Medulla oblongata (tissue), 1 donor: Measurements from ENCODE around the gene CROCC.

Experiments used
- DNase-seq: peaks from one replicate; pipeline ENCODE4 v3.0.0-alpha.2; 2015; ENCODE audit errors: extremely low spot score

The CROCC gene

DNA sequence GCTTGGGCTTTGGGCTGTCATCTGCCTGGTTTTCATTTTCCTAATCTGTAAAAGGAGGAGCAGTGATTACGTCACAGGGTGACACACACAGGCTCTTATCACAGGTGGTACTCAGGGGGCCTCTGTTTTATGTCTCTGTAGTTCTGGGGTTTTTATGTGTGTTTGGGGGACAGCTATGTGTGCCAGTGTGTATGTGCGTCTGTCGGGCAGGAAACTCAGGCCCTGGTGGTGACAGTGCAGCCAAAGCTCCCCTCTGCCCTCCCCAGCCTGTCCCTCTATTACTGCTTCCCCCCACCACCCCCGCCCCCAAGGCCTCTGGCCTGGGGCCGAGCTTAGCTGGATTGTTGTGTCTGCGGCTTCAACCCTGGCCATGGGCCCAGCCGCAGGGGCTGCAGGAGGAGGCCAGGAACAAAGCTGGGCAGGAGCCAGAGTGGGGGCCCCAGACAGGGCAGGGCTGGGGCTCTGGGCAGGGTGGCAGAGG is 45.4 kb downstream of the CROCC start:
- DNase-seq: peak; percentile 59

DNA sequence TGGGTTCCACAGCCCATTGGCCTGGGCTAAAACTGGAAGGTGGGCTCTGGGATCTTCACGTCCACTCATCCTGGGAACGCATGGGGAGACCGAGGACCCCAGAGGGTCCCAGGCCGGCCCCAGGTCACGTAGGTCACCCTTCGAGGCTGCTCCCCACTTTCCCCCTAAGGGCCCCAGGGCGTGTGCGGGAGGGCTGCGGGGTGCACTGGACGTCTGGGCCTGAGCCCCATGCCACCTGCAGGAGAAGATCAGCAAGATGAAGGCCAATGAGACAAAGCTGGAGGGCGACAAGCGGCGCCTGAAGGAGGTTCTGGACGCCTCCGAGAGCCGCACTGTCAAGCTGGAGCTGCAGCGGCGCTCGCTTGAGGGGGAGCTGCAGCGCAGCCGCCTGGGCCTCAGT is 46.2 kb downstream of the CROCC start:
- DNase-seq: no peak

DNA sequence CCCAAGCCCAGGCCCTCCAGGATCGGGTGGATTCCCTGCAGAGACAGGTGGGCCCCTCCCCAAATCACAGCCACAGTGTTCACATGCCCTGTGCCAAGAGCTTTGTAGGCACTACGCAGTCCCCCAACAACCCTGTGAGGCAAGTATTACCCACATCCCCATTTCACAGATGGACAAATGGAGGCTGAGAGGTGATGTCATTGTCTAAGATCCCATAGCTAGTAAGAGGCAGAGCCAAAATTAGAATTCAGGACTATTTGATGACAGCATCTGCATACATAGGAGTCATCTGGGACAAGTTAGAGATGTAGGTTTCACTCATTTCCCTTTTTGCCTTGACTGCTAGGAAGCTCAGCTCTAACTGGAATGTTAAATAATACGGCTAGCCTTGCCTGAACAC is 46.6 kb downstream of the CROCC start:
- no peak for DNase-seq

DNA sequence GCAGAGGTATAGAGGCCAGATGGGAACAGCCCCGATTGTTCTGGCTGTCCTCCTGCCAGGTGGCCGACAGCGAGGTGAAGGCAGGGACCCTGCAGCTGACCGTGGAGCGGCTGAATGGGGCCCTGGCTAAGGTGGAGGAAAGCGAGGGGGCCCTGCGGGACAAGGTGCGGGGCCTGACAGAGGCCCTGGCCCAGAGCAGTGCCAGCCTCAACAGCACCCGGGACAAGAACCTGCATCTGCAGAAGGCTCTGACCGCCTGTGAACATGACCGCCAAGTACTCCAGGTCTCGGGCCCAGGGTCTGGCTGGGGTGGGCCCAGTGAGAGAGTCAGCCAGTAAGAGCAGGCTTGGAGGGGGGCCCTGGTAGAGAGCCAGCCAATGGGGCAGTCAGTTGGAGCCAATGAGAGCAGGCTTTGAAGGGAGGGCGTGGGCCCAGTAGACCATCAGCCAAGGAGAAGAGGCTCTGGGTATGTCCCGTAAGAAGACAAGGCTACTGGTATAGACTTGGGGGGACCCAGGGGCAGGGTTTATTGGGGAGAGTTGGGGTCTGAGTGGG is 47.4 kb downstream of the CROCC start:
- no peak for DNase-seq

DNA sequence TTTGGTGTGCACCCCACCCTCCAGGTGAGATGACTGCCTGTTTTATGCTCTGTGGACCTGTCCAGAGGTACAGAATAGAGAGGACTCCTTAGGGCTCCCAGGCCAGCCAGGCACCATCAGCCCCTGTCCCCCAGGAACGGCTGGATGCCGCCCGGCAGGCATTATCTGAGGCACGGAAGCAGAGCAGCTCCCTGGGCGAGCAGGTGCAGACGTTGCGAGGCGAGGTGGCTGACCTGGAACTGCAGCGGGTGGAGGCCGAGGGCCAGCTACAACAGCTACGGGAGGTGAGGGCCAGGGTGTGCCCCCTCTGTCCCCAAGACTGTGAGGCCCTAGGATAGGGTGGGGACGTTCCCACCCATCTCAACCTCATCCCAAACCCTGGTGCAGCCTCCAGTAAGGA is 47.9 kb downstream of the CROCC start:
- DNase-seq: no peak

DNA sequence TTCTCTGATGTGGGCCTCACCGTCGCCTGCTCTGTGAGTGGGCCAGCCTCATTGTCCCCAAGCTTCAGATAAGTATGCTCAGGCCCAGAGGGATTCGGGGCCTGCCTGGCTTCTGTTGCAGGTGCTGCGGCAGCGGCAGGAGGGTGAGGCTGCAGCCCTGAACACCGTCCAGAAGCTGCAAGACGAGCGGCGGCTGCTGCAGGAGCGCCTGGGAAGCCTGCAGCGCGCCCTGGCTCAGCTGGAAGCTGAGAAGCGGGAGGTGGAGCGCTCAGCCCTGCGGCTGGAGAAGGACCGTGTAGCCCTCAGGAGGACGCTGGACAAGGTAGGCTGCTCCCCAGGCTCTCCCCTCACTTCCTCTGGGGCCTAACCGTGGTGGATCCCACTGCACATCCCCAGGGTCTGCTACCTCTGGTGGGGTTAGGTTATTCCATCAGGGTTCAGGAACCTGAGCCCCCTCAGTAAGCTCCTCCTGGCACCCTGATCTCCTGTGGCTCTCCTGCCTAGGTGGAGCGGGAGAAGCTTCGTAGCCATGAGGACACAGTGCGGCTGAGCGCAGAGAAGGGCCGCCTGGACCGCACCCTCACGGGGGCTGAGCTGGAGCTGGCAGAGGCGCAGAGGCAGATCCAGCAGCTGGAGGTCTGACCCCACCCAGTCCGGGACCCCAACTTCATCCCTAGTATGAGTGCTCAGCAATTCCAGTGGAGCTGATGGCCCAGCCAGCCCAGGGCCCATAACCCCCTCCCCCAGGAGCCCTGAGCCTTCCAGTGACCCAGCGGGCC is 48.6 kb downstream of the CROCC start:
- DNase-seq: no peak

DNA sequence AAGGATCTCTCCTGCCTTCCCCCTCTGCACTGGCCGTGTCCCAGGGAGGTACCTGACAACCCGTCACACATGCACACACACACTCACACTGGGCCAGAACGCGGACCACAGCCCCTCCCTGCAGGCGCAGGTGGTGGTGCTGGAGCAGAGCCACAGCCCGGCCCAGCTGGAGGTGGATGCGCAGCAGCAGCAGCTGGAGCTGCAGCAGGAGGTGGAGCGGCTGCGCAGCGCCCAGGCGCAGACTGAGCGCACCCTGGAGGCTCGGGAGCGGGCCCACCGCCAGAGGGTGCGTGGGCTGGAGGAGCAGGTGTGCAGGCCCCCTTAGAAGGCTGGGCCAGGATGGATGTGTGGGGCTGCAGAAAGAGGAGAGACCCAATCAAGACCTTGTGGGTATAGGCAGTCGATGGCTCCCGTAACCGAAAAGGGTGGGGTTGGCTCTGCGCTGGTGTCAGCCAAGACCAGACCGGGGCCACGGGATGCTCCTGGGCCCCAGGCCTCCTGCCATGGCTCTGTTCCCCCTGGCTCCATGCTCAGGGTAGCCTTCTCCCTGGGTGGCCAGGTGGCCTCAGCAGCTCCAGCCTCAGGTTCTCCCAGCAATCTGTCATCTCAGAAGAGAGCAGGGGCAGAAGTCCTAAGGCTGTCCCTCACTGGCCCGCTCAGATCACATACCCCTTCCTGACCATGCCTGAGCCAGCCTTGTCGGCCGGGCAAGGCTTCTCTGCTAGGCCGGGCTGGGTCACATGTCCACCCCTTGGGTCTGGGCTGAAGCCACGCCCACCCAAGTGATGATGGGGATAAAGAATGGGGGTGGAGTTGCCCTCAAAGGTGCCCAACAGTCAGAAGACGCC is 49.8 kb downstream of the CROCC start:
- no peak for DNase-seq

DNA sequence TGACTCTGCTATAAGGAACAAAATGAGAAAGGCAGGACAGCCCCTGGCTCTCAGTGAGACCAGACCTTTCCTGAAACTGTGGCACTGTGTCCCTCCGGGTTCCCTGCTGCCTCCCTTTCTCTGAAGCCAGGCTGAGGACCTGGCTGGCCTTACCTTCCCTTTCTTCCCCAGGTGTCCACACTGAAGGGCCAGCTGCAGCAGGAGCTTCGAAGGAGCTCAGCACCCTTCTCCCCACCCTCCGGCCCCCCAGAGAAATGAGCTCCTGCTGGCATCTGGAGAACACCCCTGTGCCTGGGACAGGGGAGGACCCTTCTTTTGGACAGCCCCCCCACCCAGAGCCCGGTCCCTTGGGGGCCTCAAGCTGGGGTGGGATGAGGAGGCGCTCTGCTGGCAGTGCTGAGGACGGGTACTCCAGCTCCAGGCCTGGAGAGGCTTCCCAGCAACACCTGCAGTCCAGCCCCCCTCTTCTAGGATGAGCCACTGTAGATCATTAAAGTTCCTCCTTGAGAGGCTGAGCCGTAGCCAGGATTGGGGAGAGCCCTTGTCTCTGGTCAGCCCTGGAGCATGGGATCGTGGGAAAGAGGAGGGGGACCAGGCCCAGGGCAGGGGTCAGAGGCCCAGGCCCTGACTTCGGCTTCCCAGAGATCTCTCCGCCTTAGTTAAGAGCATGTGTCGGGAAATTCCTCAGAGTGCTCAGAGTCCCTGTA is 50.6 kb downstream of the CROCC start:
- DNase-seq: no peak

DNA sequence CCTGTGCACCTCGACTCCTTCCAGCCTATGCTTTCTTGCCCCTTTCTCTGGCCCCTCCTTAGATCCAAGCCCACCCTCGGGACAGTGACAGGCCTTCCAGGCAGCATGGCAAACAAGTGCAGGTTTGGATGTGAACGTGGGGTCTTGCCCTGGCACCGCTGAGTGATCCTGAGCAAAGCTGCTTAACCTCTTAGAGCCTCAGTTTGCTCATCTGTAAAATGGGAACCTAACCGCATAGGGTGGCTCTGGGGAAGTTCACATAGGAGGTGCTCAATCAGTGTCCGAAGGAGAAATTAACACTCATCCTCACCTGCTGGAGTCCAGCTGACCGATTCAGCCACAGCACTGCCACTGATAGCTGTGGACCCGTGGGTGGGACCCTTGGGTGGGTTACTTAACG is 51.5 kb downstream of the CROCC start:
- DNase-seq: no peak

DNA sequence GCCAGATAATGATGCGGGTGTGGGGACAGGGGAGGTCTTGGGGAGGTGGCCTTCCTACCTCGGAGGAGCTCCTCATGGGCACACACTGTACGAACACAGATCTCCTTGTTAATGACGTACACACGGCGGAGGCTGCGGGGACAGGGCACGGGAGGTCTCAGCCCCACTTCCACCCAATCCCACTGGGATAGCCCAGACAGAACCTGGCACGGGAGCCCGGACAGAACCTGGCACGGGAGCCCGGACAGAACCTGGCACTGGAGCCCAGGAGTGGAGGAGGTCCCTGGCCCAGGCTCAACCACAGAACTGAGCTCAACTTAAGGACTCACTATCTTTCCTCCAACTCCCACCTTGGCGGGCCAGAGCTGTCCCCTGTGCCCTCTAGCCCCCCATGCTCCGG is 53.5 kb downstream of the CROCC start:
- DNase-seq: no peak

DNA sequence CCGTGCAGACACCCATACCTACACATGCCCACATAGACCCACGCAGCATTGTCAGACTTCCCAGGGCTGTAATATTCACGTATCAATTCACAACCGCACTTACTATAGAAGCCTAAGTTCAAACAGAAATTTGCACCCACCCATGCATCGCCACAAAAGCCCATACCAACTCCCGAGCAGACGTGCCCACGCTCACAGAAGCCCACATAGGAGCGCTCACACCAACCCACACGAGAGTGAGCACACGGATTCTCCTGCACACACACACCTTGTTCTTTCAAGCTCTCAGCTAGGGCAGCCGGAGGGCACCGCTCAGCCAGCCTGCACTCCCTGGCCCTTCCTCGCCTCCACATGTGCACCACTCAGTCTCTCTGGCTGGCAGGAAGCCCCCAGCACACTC is 54.1 kb downstream of the CROCC start:
- no peak for DNase-seq

DNA sequence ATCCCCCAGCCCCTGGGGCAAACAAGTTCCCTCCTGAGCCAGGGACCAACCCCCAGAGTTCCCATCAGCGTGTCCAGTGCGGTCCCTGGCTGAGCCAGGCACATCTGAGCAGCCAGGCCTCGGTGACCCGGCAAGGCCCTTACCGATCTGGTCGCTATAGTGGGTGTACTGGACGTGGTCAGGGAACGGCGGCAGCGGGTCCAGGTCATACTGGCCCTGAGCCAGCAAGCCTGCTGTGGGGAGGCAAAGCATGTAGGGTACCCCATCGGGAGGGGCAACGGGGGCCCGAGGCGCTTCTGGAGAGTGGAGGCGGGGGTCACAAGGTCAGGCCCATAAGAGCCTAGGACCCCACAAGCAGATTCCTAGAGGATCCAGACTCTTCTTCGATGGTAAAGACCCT is 55.2 kb downstream of the CROCC start:
- DNase-seq: no peak

DNA sequence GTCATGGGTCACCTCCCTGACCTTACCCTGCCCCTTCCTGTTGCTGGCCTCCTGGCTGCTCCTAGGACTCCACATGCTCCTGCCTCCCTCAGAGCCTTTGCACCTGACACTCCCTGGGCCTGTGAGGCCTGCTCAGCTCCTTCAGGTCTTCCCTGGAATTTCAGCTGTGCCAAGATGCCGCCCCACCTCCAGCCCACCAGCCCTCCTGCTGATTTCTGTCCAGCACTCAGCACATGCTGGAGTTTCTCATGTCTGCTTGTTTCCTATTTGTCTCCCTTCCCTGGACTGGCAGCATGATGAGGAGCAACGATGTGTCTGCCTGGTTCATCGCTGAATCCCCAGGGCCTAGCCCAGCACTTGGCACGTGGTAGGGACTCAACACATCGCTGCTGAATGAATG is 55.6 kb downstream of the CROCC start:
- no peak for DNase-seq

DNA sequence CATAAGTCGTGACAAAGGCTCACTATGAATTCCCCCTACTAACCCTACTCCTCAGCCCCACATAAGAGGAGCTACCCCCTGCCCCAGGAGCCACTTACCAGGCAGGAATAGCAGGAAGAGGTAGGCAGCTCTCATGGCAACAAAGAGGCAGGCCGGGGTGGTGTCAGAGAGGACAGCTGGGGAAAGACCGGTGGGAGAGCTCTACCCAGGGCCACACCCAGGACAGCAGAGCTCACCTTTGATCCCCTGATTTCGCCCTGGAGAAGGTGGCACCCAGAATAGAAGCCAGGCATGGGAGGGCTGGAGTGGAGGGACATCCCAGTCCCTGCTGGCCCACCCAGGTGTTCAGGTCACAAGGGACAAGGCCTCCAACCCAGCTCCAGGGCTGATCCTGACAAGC is 56.4 kb downstream of the CROCC start:
- DNase-seq: no peak

DNA sequence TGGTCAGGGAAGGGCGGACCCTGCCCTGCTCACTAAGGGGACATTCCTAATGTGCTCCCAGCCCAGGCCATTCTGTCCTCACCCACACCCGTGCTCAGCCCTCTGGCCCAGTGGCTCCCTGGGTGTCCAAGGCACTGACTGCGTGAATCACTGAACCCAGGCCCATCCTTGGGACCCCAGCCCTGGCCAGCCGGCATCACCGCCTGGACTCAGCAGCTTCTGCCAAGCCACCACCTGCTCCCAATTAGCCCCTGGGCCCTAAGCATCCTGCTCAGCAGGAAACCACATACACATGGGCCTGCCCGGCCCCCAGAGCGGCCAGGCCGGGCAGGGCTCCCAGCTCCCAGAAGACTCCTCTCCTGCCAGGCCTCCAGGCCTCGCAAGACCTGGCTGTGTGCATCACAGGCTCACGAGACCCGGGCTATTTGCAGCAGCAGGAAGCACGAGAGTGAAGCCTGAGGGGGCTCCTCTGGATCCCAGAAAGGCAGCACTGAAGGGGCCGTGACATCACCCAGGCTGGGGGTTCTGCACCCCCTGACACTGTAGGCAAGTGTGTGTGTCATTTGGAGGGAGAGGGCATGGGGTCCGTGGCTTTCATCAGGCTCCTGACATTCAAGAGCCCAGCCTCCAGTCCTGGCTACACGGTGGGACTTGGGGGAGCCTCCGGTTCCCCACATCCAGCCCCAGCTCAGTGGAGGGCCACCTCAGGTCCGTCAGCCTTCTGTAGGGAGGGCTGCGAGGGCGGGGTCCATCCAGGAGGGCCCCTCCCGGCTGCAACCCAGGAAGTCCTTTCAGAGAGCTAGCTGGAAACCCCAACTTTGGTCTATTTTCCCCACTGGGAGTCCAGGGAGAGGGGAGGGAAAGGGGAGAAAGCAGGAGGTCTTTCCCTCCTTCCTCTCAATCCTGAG is 57.1 kb downstream of the CROCC start:
- DNase-seq: peak; percentile 32

DNA sequence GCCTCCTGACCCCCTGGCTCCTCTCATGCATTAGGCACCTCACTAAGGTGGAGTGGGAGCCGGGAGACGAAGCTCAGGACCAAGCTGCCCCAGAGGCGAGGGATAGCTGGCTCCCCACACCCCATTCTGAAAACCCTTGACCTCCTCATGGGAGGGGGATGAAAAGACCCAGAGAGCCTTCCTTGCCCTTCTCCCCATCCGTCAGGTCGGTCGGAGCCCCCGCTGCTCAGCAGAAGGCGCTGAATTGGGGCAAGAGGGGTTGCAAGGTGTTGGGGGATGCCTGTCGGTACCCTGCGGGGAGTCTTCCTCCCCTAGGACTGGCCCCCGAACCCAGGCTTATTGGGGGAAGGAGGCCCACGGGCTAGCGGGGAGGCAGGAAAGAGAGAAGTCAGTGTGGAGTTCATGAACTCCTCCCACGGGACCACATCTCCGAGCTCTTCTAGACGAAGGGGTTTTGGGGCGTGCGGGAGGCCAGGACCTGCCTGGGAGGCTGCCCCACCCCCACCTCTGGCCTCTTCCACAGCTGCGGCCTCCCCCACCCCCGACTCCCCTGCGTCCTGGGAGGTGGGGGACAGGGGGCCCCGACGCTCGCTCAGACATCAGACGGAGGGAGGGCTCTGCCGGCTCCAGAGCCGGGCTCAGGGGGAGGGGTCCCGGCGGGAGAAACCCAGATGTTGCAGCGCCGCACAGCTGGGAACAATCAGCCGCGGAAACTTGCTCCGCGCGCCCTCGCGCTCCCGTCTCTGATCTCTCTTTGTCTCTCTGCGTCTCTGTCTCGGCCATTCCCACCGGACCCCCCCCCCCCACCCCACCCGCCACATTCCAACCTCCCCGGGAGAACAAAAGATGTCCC is 58.0 kb downstream of the CROCC start:
- DNase-seq: no peak

DNA sequence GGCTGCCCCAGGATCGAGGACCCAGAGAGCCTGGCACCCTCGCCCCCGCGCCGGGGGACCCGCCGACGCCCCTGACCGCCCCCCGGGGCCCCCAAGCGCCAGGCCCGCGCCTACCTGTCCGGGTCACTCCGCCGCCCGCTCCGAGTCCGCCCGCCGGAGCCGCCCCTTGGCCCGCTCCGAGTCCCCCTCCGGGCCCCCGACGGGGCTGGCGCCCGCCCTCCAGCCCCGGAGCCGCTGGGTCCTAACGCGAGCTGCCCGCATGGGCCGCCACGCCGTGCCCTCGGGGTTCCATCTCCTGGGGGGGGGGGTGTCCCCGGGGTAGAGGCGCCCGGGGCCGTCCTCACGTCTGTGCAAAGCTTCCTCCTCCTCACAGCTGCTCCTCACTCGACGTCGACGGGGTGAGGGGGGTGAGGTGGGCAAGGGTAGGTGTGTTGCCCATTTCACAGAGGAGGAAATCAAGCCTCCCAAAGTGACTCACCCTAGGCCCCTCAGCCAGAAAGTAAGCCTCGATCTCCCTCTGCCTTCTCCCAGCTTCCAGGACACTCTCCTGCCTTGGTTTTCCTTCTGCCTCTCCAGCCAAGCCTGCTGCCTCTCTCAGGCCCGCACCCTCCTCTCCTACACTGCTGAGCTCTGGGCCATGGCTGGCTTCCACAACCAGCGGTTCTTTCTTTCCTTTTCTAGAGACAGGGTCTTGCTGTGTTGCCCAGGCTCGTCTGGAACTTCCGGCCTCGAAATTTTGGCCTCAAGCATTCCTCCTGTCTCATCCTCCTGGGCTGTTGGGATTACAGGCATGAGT is 58.9 kb downstream of the CROCC start, which contains the start of gene MFAP2:
Gene MFAP2 (minus strand): TSS at position 148 of the 796 bp plus-strand sequence. CDS start 2,347 bp downstream, outside the sequence.
- DNase-seq: no peak

DNA sequence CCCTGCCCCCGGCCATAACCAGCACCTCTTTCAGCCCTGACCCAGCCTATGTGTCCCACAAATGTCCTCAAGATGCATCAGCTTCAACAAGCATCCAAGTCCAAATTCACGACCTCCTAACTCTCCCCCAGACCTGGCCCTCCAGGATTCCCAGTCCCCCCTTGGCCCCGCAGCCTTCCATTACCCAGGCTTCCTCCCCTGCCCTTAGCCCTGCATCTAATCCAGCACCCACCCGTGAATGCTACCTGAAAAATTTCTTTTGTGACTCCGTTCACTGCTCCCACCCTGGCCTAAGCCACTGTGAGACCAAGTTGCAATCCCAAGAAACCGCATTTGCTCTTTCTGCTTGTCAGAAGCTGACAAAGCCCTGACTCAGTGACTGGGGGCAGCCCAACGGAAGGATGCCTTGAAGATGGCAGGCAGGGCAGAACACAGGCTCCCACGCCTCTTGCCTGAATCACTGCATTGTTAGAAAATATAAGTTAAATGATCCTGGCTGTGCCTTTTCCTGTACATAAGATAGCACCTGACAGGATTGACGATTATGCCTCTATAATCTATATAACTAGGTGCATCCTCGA is 59.6 kb downstream of the CROCC start:
- DNase-seq: no peak

DNA sequence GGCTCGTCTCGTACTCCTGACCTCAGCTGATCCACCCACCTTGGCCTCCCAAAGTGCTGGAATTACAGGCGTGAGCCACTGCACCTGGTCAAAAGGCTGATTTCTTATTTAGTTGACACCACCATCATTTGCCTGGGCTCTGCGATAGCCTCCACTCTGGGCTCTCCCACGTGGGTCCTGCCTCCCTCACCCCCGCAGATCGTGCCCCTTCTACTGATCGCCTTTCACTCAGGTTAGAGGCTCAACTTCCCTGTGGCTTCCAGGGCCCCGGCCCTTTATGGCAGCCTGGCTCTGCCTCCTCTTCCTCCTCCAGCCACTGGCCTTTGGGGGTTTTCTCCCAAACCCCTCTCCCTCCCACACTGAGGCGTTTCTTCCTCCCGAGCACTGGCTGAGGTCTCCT is 61.2 kb downstream of the CROCC start:
- DNase-seq: no peak
